ENCODE data around the gene ERP29. TPM values are rescaled to one million over a fixed set of nuclear protein-coding genes. Genes with fewer than 3 reads are reported as not detected.

ERP29 gene
- total and polyA plus RNA-seq, 2 of the 13 experiments (the other 11 are each of a cell fraction or from before 2014, with no cell fraction given) = 111 to 147 TPM

DNA sequence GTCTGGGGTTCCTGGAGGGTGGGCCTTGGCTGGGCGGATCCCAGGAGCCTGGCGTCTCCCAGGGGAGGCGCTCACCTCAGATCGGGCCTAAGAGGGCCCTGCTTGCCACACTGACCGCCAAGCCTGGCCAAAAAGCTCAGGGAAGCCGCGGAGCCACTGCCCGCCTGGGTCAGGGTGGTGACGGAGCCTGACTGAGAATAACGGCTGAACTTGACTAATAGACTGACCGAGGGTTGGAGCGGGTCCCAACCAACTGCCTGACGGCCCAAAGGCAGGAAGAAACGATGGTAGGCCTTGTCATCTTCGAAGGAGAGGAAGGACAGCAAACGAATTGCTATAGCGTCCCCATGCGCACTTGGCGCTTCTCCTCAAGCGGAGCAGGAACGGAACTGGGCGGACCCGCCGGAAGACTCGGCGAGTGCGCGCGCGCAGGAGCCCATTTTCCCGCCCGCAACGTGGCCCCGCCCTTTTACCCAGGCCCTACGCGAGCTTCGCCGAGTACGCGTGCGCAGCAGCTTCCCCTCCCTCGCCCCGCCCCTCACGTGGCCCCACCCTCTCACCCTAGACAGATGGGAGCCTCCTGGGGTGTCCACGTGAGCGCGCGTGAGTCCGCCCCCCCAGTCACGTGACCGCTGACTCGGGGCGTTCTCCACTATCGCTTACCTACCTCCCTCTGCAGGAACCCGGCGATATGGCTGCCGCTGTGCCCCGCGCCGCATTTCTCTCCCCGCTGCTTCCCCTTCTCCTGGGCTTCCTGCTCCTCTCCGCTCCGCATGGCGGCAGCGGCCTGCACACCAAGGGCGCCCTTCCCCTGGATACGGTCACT lies at the start of gene ERP29, which contains the start of gene TMEM116 (continued):
- TF ChIP-seq, protein P1, sequence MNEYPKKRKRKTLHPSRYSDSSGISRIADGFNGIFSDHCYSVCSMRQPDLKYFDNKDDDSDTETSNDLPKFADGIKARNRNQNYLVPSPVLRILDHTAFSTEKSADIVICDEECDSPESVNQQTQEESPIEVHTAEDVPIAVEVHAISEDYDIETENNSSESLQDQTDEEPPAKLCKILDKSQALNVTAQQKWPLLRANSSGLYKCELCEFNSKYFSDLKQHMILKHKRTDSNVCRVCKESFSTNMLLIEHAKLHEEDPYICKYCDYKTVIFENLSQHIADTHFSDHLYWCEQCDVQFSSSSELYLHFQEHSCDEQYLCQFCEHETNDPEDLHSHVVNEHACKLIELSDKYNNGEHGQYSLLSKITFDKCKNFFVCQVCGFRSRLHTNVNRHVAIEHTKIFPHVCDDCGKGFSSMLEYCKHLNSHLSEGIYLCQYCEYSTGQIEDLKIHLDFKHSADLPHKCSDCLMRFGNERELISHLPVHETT (CRISPR knock-in tag; conservative IDR thresholded peaks at IDR 0.05) = no peak; the same call in none of the 2 replicates
- no peak; the same call in 1 of the 2 replicates for TF ChIP-seq ZNF530 (CRISPR knock-in tag; IDR thresholded peaks at IDR 0.05; ENCODE audit: low read depth)
- TF ChIP-seq RXRA (CRISPR knock-in tag; IDR thresholded peaks at IDR 0.05) = peak; percentile 12; the same call in 1 of the 2 replicates
- peak; percentile 88; the same call in 1 of the 2 replicates for TF ChIP-seq ZNF766 (CRISPR knock-in tag; IDR thresholded peaks at IDR 0.05; ENCODE audit: borderline replicate concordance)
- no peak; the same call in 1 of the 2 replicates for TF ChIP-seq ZNF441 (CRISPR knock-in tag; IDR thresholded peaks at IDR 0.05; ENCODE audit: borderline replicate concordance)
- TF ChIP-seq ZNF709 (CRISPR knock-in tag; IDR thresholded peaks at IDR 0.05) = peak; percentile 78; the same call in 1 of the 2 replicates
- 0 out of 4 replicates have a peak, but pooled peaks of 1 of the 2 experiments have one; percentile 41 for TF ChIP-seq NR2F1 (CRISPR knock-in tag; IDR thresholded peaks at IDR 0.05)
- peak; percentile 55 for TF ChIP-seq NRL (CRISPR knock-in tag; IDR thresholded peaks at IDR 0.05; ENCODE audit: borderline replicate concordance)
- TF ChIP-seq MAFG (CRISPR knock-in tag; IDR thresholded peaks at IDR 0.05) = no peak
- TF ChIP-seq ZSCAN12 (CRISPR knock-in tag; IDR thresholded peaks at IDR 0.05) = peak; percentile 83; the same call in 1 of the 2 replicates
- TF ChIP-seq ZNF180 (CRISPR knock-in tag; IDR thresholded peaks at IDR 0.05; ENCODE audit: borderline replicate concordance, low read depth) = no peak
- TF ChIP-seq, protein P2, sequence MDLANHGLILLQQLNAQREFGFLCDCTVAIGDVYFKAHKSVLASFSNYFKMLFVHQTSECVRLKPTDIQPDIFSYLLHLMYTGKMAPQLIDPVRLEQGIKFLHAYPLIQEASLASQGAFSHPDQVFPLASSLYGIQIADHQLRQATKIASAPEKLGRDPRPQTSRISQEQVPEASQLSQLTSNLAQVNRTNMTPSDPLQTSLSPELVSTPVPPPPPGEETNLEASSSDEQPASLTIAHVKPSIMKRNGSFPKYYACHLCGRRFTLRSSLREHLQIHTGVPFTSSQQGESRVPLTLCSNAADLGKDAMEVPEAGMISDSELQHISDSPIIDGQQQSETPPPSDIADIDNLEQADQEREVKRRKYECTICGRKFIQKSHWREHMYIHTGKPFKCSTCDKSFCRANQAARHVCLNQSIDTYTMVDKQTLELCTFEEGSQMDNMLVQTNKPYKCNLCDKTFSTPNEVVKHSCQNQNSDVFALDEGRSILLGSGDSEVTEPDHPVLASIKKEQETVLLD (CRISPR knock-in tag; IDR thresholded peaks at IDR 0.05; ENCODE audit: low read depth) = peak; percentile 31
- TF ChIP-seq, protein P3, sequence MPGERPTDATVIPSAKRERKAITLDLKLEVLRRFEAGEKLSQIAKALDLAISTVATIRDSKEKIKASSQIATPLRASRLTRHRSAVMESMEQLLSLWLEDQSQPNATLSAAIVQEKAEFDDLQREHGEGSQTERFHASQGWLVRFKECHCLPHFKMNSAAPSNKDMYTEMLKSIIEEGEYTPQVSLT (CRISPR knock-in tag; IDR thresholded peaks at IDR 0.05; ENCODE audit: borderline replicate concordance, low read depth) = no peak
- TF ChIP-seq HNRNPH1 (optimal IDR thresholded peaks at IDR 0.05; ENCODE audit: low read depth, low read length) = no peak
- TF ChIP-seq ZNF24 (IDR thresholded peaks at IDR 0.05) = no peak
- TF ChIP-seq ATAD3A (CRISPR knock-in tag; IDR thresholded peaks at IDR 0.05) = no peak
- no peak for TF ChIP-seq ZNF652 (CRISPR knock-in tag; IDR thresholded peaks at IDR 0.05; ENCODE audit: borderline replicate concordance, low read depth)
- TF ChIP-seq, protein P4, sequence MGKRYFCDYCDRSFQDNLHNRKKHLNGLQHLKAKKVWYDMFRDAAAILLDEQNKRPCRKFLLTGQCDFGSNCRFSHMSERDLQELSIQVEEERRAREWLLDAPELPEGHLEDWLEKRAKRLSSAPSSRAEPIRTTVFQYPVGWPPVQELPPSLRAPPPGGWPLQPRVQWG (CRISPR knock-in tag; IDR thresholded peaks at IDR 0.05; ENCODE audit: borderline replicate concordance, low read depth) = no peak
- 0 out of 2 replicates have a peak, but pooled peaks have one; percentile 43 for TF ChIP-seq MTA1 (CRISPR knock-in tag; IDR thresholded peaks at IDR 0.05; ENCODE audit: borderline replicate concordance)
- no peak; the same call in 1 of the 2 replicates for TF ChIP-seq ZNF761 (CRISPR knock-in tag; conservative IDR thresholded peaks at IDR 0.05)
- peak; percentile 59; the same call in 1 of the 2 replicates for TF ChIP-seq BORCS8-MEF2B (CRISPR knock-in tag; IDR thresholded peaks at IDR 0.05)
- peak; percentile 92 for TF ChIP-seq SAFB2 (CRISPR knock-in tag; IDR thresholded peaks at IDR 0.05; ENCODE audit: borderline replicate concordance, low read depth)
- TF ChIP-seq HOXA3 (CRISPR knock-in tag; IDR thresholded peaks at IDR 0.05) = peak; percentile 75
- 0 out of 2 replicates have a peak, but pooled peaks have one; percentile 4 for TF ChIP-seq RCOR2 (CRISPR knock-in tag; IDR thresholded peaks at IDR 0.05)
- peak; percentile 52; the same call in 1 of the 2 replicates for TF ChIP-seq TMF1 (CRISPR knock-in tag; IDR thresholded peaks at IDR 0.05; ENCODE audit: low read depth)
- TF ChIP-seq KAT2B (IDR thresholded peaks at IDR 0.05; ENCODE audit: borderline replicate concordance, low read depth, low read length) = no peak
- no peak for TF ChIP-seq TAF15 (IDR thresholded peaks at IDR 0.05; ENCODE audit: low read depth, low read length, poor library complexity, severe bottlenecking)
